GM18867 (cell line): ENCODE measurements around the gene ZNF235.
"Not testable (repeated sequence)": the region's sequence is repeated elsewhere in the genome, so short reads cannot be mapped to it uniquely, and the experiment has no call there.

Experiments
- ATAC-seq: cut with Tn5 transposase; IDR thresholded peaks from one replicate; pipeline ENCODE4 v1.9.1; 2021; ENCODE audit warnings: mild to moderate bottlenecking, moderate library complexity; ENCODE audit not compliant: unreplicated experiment

Gene ZNF235

DNA sequence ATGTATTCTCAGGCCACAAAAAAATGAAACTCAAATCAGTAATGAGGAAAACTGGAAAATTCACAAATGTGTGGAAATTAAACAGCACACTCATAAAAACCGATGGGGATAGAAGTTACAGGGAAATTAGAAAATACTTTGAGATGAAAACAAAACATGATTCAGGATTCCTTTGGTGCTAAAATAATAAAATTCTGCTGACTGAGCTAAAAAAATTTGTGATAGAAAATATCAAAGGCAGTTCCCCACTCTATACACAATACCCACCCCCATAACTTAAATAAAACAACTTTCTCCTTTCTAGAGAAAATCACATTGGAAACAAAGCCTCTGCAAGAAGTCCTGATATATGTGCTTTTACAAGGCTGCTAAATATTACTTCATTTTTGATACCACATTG, 46.7 kb downstream of the ZNF235 start:
- ATAC-seq, result no peak

DNA sequence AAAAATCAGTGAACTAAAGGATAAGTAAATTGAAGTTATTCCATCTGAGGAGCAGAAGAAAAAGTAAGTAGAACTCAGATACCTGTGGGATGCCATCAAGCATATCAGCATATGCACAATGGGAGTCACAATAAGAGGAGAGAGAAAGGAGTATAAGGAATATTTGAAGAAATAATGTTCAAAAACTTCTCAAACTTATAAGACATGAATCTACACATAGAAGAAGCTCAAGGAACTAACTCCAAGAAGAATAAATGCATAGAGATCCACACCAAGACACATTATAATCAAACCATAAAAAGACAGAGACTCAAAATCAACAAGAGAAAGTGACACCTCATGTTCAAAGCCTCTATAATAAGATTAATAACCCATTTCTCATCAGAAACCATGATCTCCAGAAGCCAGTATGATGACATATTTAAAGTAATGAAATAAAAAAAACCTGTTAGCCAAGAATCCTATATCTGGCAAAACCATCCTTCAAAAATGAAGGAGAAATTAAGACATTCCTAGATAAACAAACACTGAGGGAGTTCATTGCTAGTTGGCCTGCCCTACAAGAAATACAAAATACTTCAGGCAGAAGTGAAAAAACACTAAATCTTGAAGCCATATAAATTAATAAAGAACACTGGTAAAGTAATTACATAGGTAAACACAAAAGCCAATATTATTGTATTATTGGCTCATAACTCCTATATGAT, 49.0 kb downstream of the ZNF235 start:
- ATAC-seq, result no peak

DNA sequence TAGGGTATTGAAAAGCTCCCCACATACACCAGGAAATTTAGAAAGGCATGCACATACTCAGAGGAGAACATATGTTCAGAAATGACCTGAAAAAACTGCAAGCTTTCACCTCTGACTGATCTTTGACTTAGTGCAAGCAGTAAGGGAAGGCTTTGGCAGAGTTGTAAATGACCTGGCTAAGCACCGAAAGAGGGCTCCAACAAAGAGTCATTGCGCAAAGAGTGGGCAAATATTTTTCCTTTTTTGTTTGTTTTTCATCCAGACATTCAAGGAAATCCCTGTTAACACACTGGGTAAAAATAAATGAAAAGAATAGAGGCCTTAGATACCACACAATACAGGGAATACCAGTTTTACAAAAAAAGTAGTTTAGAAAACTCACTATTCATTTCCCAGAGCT, 50.3 kb downstream of the ZNF235 start:
- ATAC-seq, result no peak

DNA sequence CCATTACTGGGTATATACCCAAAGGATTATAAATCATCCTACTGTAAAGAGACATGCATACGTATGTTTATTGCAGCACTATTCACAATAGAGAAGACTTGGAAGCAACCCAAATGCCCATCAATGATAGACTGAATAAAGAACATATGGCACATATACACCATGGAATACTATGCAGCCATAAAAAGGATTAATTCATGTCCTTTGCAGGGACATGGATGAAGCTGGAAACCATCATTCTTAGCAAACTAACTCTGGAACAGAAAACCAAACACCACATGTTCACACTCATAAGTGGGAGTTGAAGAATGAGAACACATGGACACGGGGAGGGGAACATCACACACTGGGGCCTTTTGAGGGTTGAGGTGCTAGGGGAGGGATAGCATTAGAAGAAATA, 51.4 kb downstream of the ZNF235 start:
- ATAC-seq, result not testable (repeated sequence)

DNA sequence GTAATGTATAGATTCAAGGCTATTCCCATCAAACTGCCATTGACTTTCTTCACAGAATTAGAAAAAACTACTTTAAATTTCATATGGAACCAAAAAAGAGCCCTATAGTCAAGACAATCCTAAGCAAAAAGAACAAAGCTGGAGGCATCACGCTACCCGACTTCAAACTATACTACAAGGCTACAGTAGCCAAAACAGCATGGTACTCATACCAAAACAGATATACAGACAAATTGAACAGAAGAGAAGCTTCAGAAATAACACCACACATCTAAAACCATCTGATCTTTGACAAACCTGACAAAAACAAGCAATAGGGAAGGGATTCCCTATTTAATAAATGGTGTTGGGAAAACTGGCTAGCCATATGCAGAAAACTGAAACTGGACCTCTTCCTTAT, 52.5 kb downstream of the ZNF235 start:
- not testable (repeated sequence) for ATAC-seq

DNA sequence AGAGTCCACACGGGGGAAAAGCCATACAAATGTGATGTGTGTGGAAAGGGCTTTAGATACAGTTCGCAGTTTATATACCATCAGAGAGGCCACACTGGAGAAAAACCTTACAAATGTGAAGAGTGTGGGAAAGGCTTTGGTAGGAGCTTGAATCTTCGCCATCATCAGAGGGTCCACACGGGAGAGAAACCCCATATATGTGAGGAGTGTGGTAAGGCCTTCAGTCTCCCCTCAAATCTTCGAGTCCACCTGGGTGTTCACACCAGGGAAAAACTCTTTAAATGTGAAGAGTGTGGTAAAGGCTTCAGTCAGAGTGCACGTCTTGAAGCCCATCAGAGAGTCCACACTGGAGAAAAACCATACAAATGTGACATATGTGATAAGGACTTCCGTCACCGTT, 68.4 kb downstream of the ZNF235 start:
- no peak for ATAC-seq
